GM08714 (cell line): ENCODE data around the gene ZNF620.
"Not testable (repeated sequence)": the region's sequence is repeated elsewhere in the genome, so short reads cannot be mapped to it uniquely, and the experiment has no call there.

ENCODE experiments used
- H3K4me3 ChIP-seq: fragments of 200-500 bp; sonication (Bioruptor generic); 2 replicates; pipeline ENCODE4 v1.5.1; 2014; ENCODE audit warnings: mild to moderate bottlenecking, low read length, inconsistent platforms
- ZNF274 ChIP-seq: IDR thresholded peaks from 2 replicates; pipeline ENCODE4 v1.6.1; 2012; ENCODE audit warnings: mild to moderate bottlenecking, low read depth, low read length

The ZNF620 gene

GRCh38 chr3:40523781-40524180 lies 17.9 kb downstream of the ZNF620 start:
- no peak for TF ChIP-seq ZNF274
- H3K4me3 ChIP-seq = no peak overlapping the region

- H3K4me3 ChIP-seq = peak overlapping the region; percentile 90; the same call in 1 of the 2 replicates
- no peak for TF ChIP-seq ZNF274
Measured at GRCh38 chr3:40524222-40524567, 18.4 kb downstream of the ZNF620 start.

GRCh38 chr3:40524568-40525285 lies 18.9 kb downstream of the ZNF620 start, which contains the start of gene ZNF621:
Gene ZNF621, plus strand, starts transcription at chr3:40524960. Its CDS starts 881 bp downstream, at chr3:40525841.
- H3K4me3 ChIP-seq = peak within 1 kb of the TSS; percentile 90
- no peak for TF ChIP-seq ZNF274

- TF ChIP-seq ZNF274 = no peak
Measured at GRCh38 chr3:40528426-40528825, 22.6 kb downstream of the ZNF620 start.

GRCh38 chr3:40532252-40532651 lies 26.4 kb downstream of the ZNF620 start:
- no peak overlapping the region for H3K4me3 ChIP-seq
- peak; percentile 61 for TF ChIP-seq ZNF274

More at GRCh38 chr3:40528426-40528825, 22.6 kb downstream of the ZNF620 start:
- no peak overlapping the region for H3K4me3 ChIP-seq

- no peak overlapping the region for H3K4me3 ChIP-seq
- no peak for TF ChIP-seq ZNF274
Measured at GRCh38 chr3:40534283-40534682, 28.4 kb downstream of the ZNF620 start.

GRCh38 chr3:40546816-40547215 lies 41.0 kb downstream of the ZNF620 start:
- no peak for TF ChIP-seq ZNF274

GRCh38 chr3:40550167-40550566 lies 44.3 kb downstream of the ZNF620 start:
- no peak for TF ChIP-seq ZNF274
- no peak overlapping the region for H3K4me3 ChIP-seq

More at GRCh38 chr3:40546816-40547215, 41.0 kb downstream of the ZNF620 start:
- no peak overlapping the region for H3K4me3 ChIP-seq

GRCh38 chr3:40557575-40558161 lies 51.8 kb downstream of the ZNF620 start:
- H3K4me3 ChIP-seq = no peak overlapping the region
- no peak for TF ChIP-seq ZNF274

GRCh38 chr3:40562482-40562881 lies 56.6 kb downstream of the ZNF620 start:
- not testable (repeated sequence) for H3K4me3 ChIP-seq

GRCh38 chr3:40565629-40566028 lies 59.8 kb downstream of the ZNF620 start:
- H3K4me3 ChIP-seq = not testable (repeated sequence)

GRCh38 chr3:40566694-40567093 lies 60.9 kb downstream of the ZNF620 start:
- H3K4me3 ChIP-seq = no peak overlapping the region
- TF ChIP-seq ZNF274 = no peak
